ENCODE data around the gene PPM1A.

PPM1A gene

GRCh38 chr14:60227291-60227690, 21.7 kb upstream of the PPM1A start:
- DNase-seq, result no peak

GRCh38 chr14:60229614-60230013, 19.4 kb upstream of the PPM1A start:
- DNase-seq, result no peak

DNA sequence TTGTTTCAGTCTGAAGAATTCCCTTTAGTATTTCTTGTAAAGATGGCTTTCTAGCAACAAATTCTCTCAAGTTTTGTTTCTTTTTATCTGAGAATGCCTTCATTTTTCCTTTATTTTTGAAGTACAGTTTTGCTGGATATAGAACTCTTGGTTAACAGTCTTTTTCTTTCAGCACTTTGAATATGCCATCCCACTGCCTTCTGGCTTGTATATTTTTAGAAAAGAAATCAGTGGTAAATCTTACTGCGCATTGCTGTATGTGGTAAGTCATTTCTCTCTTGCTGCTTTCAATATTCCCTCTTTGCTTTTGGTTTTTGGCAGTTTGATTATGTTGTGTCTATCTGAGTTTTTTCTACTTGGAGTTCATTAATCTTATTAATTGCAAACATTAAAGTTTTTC, 16.8 kb upstream of the PPM1A start:
- no peak for DNase-seq

- DNase-seq, result no peak
These were observed 15.8 kb upstream of the PPM1A start for GRCh38 chr14:60233251-60233650.

DNA sequence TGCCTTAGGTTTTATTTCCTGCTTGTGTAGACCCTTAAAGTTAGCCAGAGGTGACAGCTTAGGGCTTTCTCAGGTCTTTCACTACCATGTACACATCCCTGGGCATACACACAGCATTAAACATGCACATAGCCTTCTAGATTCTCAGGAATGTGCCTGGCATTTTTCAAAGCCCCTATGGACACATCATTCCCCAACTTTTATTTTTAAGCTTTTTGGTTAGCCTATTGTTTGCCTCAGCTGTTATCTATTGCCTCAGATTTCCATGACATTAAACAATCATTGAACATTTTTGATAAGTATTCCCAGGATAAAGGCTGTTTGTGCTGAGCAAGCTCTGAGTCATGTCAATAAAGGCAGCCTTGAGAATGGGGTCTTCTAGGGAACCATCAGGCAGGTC, 15.1 kb upstream of the PPM1A start:
- no peak for DNase-seq

- no peak for DNase-seq
These were observed 13.6 kb upstream of the PPM1A start for GRCh38 chr14:60235440-60235839.

DNA sequence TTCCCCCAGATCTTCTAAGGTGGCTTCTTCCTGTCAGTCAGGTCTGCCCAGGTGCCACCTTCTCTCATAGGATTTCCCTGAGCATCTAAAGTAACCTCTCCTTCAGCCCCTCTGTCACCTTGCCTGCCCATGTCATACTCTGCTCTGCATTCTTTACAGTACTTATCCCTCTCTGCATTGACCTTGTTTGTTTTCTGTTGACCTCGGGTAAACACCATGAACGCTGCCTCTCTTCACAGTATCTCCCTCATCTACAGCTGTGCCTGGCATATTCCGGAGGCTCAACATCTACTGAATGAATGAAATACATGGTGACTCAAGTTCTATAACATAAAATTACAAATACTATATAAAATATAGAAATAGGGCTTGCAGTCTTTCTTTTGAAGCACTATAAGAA, 10.1 kb upstream of the PPM1A start:
- no peak for DNase-seq

GRCh38 chr14:60240139-60240856, 8.7 kb upstream of the PPM1A start:
- no peak for DNase-seq

DNA sequence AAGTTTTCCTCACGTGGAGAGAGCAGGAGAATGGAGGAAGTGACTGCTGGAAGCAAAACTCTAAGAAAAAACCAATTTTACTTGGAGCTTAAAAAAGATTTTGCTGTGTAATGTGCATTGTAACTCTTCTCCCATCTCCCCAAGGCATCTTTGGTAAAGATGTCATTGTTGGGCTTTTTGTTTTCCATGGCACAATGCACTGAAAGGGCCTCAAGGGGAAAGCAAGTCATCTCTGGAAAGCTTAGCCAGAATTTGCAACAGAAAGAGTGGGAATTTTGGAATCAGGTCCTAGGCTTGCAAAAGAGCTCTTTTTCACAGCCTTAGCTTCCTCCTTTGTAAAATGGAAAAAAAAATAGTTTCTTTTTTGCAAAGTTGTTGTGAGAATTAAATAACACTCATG, 7.9 kb upstream of the PPM1A start:
- no peak for DNase-seq

DNA sequence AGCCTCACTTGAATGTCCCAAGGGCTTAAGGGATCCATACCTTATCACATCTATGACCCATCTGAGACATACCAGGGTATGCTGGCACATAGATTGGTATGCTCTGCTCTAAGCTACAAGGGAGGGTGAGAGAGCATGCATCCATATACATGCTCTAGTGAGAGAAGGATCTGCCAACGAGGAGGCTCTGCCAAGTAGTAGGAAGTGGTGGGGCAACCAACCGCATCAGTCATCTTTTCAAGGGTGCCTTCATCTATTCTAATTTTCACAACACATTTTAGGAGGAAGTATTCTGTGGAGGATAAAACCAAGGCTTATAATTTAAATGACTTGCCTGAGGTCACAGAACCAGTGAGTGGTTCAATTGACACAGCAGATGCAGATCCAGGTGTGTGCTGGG, 6.6 kb upstream of the PPM1A start:
- DNase-seq, result no peak

GRCh38 chr14:60245380-60246177, 3.4 kb upstream of the PPM1A start:
- no peak for DNase-seq

GRCh38 chr14:60247994-60248696, 876 bp upstream of the PPM1A start:
- peak; percentile 11 for DNase-seq

GRCh38 chr14:60249321-60250256, 568 bp downstream of the PPM1A start:
- DNase-seq, result peak; percentile 57

DNA sequence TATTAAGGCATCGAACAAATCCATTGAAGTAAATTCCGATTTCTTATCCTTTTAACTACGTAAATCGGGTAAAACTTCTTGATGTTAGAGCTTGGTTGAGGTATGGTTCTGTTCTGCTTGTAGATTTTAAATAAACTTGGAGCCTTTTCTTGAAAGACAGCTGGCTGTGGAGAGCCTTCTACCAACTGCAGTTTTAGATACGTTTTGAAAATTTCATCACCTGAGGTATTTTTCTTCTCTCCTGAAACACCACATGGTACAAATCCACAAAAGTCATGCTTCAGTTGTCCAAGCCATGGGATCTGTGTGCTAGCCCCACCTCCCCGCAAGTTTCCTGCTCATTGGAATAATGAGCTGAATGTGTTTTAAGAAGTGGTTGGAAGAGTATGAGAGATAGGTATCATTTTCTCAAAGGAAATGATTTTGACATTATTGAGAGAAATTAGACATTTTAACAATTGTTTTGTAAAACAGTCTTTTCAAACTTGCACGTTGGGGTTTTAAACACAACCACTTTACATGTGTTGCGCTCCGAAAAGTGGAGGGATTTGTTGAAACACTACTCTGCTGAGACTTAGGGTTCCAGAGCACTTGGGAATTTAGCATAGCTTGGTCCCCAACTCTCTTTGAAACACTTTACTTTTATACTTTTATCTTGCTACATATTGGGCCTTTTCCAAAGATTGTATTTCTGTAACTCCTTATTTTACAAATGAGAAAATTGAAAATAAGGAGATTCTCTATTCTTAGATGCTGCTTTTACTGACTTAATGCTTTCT, 1.4 kb downstream of the PPM1A start:
- no peak for DNase-seq

GRCh38 chr14:60251877-60252276, 2.9 kb downstream of the PPM1A start:
- no peak for DNase-seq

- no peak for DNase-seq
These were observed 3.6 kb downstream of the PPM1A start for GRCh38 chr14:60252630-60253029.

DNA sequence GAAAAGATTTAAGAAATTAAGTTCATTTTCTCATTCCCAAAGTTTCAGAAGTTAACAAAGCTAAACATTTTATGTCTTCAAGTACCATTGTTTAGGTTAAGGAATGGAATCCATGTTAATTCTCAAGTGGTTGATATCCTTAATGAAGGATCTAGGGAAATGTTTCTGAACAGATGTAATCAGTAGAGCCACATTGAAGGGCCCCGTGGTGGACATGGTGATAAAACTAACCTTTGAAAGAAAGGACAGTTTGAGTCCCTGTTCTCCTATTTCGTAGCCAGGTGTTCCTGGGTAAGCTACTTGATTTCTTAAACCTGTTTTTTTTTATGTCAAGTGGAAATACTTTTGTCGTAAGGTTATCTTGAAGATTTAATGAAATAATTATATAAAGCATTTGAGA, 4.6 kb downstream of the PPM1A start:
- DNase-seq, result no peak

- no peak for DNase-seq
These were observed 5.2 kb downstream of the PPM1A start for GRCh38 chr14:60254176-60254575.

DNA sequence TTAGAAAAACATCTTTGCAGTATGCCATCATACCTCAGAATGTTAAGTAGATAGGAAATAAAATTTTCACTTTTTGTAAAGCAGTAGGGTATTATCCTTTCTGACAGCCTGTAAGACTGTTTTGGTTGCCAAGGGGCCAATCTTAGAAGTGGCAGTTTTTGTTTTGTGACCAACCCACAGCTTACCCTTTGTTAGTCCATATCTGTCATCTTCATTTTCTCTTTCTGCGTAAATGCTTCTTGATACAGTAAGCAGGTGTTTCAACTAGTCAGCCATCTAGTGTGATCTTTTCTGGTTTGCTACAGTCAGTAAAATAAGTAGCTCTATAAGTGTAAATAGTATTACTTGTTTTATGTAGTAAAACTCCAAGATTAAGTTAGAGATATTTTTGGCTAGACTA, 8.8 kb downstream of the PPM1A start:
- no peak for DNase-seq

GRCh38 chr14:60265163-60265562, 16.1 kb downstream of the PPM1A start:
- DNase-seq, result no peak

GRCh38 chr14:60266021-60266937, 17.3 kb downstream of the PPM1A start:
- no peak for DNase-seq

Measured in activated gamma-delta T cell (primary cell).